CD4-positive, alpha-beta T cell treated with Interferon alpha-2 for 1 hour (primary cell): ENCODE results near the gene NDE1.
"Not testable (repeated sequence)": the region's sequence is repeated elsewhere in the genome, so short reads cannot be mapped to it uniquely, and the experiment has no call there.

Source experiments
- DNase-seq, 2 donors: peaks; one replicate each; pipeline ENCODE4 v3.0.0-alpha.2; 2020 to 2022

Gene NDE1

DNA sequence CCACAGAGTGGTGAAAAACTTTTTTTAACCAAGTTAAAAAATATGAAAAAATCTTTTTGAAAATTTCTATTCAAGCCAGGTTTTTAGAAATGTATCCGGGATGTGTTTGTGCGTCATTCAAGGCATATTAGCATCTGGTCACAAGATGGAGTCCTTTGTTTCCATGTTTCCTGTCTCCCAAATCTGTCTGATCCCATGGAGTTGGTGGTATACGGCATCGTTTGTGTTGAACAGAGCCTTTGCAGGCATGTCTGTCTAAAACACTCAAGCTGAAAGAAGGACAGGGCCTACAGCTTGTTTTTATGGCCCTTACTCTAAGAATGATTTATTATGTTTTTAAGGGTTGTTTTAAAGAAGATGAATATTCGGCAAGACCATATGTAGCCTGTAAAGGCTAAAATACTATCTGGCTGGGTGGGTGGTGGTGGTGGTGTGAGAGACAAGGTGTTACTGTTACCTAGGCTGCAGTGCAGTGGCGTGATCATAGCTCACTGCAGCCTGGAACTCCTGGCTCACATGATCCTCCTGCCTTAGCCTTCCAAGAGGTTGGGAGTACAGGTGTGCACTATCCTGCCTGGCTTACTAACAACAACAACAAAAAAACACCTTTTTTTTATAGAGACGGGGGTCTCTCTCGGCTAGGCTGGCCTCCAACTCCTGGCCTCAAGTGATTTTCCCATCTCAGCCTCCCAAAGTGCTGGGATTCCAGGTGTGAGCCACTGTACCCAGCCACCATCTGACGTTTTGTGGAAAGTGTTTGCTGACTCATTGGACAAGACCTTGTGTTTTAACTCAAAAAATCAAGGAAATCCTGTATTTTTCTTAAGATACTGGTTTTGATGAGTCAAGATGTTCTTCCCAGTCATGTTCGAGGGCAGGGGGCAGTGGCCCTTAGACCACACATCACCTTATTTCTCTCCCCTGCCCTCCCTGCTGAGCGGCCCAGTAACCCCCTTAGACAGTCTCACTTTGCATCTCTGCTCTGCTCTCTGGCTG is 52.2 kb downstream of the NDE1 start:
- DNase-seq, result no peak

DNA sequence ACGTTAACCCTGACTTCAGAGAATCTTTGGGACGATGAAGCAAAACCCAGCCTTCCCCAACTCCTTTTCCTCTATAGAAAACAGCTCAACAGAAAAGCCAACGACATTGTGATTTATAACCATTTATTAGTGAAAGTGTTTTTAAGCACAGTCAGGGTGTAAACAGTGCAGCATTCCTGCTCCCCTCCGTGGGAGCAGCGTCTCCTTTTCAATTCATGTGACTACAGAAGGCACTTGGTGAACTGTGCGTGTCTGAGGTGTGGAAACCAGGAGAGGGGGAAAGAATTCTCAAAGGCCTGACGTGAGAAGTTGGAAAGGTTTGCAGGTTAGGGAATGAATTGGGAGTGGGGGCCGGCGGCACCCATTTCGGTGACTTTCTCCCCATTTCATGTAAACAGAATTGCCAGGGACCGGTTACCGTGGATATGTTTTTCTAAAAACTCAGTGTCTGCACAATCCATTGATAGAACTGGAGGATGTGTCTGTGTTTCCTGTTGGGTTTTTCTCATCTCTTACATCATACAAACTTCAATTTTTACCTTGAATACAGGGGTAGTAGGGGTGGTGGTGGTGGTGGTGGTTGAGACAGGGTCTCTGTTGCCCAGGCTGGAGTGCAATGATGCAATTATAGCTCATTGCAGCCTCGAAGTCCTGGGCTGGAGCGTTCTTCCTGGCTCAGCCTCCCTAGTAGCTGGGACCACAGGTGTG is 53.1 kb downstream of the NDE1 start:
- DNase-seq, result no peak

GRCh38 chr16:15704545-15704987 is 54.5 kb downstream of the NDE1 start:
- DNase-seq, result peak; percentile 68 to 78

GRCh38 chr16:15705064-15705565 is 55.1 kb downstream of the NDE1 start:
- DNase-seq, result no peak

GRCh38 chr16:15707332-15707731 is 57.3 kb downstream of the NDE1 start:
- no peak for DNase-seq

GRCh38 chr16:15708096-15708495 is 58.1 kb downstream of the NDE1 start:
- no peak for DNase-seq

GRCh38 chr16:15708997-15709396 is 59.0 kb downstream of the NDE1 start:
- no peak for DNase-seq

DNA sequence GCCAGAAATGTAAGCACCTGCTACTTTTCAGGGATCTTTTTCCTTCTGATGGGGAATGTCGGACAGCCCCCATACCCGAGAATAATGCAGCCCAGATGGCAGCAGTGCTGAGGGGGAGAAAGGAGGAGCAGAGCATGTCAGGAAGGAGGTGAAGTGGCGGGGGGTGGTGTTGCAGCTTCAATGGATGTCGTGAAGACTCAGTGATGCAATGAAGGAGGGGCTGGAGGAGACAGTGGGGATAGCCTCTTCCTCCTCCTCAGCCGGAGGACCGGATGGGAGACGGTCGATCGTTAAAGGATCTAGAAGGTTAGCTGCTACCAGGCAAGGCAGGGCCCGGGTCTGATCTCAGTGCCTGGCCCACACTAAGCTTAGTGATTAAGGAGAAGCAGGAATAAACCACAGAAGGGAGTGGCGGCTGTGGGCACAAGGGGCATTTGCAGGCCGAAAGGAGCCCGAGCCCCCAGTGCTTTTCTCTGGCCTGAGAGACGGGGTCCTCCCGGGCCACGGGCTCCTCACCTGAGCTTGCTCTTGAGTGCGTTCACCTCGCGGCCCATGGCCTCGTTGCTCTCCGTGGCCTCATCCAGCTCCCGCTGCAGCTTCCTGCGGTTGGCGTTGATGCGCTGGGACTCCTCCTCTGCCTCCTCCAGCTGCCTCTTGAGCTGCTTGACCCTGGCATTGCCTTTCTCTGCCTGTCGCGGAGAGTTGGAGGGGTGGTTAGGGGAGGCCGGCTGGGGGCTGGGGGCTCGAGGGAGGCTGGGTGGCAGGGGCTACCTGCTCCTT is 64.5 kb downstream of the NDE1 start:
- DNase-seq, result no peak

- DNase-seq, result no peak
These were observed 65.2 kb downstream of the NDE1 start for GRCh38 chr16:15715221-15715620.

DNA sequence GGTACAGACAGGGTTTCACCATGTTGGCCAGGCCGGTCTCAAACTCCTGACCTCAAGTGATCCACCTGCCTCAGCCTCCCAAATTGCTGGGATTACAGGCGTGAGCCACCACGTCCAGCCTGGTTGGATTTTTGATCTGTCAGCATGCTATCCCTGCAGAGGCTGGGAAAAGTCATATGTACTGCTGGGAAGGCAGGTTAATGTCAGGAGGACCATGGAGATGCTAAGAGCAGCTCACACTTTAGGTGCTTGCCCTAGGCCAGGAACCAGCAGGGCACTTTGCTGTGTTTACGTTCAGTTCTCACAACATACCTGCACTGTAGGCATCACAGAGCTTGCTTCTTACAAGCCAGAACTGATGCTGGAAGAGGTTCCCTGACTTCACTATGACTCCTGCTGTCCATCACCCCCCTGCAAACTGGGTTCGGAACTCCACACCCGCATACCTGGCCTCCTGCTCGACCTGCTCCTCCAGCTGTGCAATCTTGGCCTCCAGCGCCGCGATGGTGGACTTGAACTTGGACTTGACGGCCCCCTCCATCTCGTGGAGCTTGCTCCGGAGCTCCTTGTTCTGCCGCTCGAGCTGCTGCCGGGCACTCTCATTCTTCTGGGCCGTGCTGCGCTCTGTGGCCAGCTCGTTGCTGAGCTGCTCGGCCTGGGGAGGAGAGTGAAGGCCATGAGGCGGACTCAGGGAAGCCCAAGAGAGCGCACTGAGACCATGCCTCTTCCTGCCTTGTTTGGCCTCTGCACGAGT is 66.8 kb downstream of the NDE1 start:
- no peak for DNase-seq

DNA sequence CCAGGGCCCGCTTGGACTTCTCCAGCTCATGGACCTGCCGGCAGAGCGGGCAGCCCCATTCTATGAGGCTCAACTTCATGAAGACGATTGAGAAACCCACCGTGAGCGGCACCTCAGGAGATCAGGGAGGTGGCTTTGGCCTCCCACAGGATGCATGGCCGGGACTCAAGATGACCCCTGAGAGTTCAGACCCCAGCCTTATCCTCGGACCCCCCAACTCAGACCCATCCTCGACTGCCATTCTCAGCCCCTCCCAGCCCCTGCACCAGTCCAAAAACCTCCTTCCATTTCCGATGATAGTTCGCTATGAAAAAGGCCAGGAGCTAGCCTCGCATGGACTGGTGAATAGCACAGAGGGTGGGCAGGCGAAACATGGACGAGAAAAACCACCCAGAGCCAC is 71.0 kb downstream of the NDE1 start:
- DNase-seq, result no peak

- DNase-seq, result no peak
These were observed 73.8 kb downstream of the NDE1 start for GRCh38 chr16:15723808-15724207.

- no peak for DNase-seq
These were observed 75.7 kb downstream of the NDE1 start for GRCh38 chr16:15725641-15726240.

GRCh38 chr16:15726715-15727114 is 76.7 kb downstream of the NDE1 start:
- no peak for DNase-seq

- not testable (repeated sequence) for DNase-seq
These were observed 77.7 kb downstream of the NDE1 start for GRCh38 chr16:15727697-15728096.

DNA sequence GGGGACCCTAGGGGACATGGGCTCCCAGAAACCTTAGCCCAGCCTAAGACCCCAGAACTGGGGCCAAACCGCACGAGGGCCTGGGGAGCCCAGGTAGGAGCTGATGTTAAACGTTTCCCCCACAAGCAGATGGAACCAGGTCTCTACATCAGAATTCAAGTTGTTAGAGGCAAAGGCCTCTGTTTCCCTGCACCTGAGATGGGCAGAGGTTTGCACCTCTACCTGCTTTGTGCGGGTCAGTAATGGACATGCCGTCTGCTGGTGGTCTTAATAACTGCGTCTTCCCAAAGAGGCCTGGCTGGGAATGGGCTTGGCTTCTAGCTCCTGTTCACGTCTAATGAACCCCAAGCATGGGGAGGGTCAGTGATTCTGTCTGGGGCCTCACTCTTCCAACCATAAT is 79.1 kb downstream of the NDE1 start:
- no peak for DNase-seq

GRCh38 chr16:15732416-15732815 is 82.4 kb downstream of the NDE1 start:
- DNase-seq, result no peak

DNA sequence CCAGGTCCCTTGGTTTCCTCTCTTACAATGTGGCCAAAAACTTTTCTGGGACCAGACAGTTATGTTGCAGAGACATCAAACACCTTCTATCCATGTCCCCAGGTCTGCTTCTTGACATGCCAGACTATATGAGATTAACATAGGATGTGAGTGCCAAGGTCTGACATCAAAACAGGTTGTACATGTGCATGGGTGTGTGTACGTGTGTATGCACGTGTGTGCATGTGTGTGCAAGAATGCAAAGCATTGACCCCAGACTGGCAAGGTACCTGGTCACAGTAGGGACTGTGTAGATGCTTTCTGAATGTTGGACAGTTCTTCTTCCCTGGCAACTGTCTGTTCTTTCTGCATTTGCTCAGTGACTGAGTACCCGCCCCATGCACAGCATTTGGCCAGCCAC is 85.6 kb downstream of the NDE1 start:
- DNase-seq, result no peak

GRCh38 chr16:15736529-15736928 is 86.5 kb downstream of the NDE1 start:
- no peak for DNase-seq

DNA sequence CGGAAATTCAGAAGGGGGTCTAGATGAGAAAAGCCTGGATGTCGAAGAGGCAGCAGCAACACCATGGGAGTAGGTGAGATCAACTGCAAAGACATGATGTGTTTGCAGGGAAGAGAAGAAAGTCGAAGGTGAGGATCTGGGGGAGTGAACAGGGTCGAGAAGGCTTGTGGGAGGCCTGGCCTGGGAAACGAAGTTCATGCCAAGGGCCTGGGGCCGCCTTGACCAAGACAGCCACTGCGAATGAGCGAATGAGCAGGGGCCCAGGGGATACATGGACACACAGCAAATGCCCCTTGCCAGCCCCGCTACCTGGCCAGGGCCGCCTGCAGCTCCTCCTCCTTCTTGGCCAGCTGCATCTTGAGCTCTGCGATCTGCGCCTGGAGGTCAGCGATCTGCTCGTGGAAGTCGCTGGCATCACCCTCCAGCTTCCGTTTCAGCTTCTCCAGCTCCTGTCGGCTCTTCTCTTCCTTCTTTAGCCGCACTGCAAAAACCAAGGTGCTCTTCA is 87.1 kb downstream of the NDE1 start:
- no peak for DNase-seq

- DNase-seq, result no peak
These were observed 89.4 kb downstream of the NDE1 start for GRCh38 chr16:15739464-15739863.

DNA sequence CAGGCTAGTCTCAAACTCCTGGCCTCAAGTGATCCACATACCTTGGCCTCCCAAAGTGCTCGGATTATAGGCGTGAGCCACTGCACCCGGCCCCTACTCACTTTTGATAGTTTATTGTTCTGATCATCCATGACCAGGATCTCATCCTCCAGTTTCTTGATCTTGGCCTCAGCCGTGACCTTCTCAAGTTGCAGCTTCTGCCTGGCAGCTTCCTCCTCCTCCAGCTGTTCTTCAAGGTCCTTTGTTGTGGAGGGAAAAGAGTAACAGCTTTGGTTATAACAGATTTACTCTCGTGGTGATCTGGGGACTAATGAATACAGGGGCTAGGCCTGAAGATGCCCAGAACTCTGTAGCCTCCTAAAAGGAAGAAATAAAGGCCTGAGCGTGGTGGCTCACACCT is 89.9 kb downstream of the NDE1 start:
- no peak for DNase-seq
